GM21786 (cell line): ENCODE results near the gene ABCC5.
"Not testable (repeated sequence)": the region's sequence is repeated elsewhere in the genome, so short reads cannot be mapped to it uniquely, and the experiment has no call there.

Experiments
- ATAC-seq: cut with Tn5 transposase; IDR thresholded peaks from one replicate; pipeline ENCODE4 v1.9.1; 2021; ENCODE audit not compliant: unreplicated experiment

The ABCC5 gene

GRCh38 chr3:184017672-184018423, at the start of gene ABCC5:
ABCC5 (minus strand) TSS chr3:184017884; CDS start chr3:184014392, 3,492 bp downstream.
- ATAC-seq = peak; percentile 97

- no peak for ATAC-seq
Measured at GRCh38 chr3:184066211-184066610, 48.5 kb upstream of the ABCC5 start.

- ATAC-seq = no peak
Measured at GRCh38 chr3:184062637-184063036, 45.0 kb upstream of the ABCC5 start.

- ATAC-seq = no peak
Measured at GRCh38 chr3:184059424-184059823, 41.7 kb upstream of the ABCC5 start.

- no peak for ATAC-seq
Measured at GRCh38 chr3:184058029-184058428, 40.3 kb upstream of the ABCC5 start.

GRCh38 chr3:184052767-184053166, 35.1 kb upstream of the ABCC5 start, which contains the start of gene HTR3C:
HTR3C (plus strand) TSS chr3:184053047; CDS start chr3:184053081, 34 bp downstream.
- ATAC-seq = no peak

GRCh38 chr3:184050217-184050847, 32.6 kb upstream of the ABCC5 start:
- ATAC-seq = no peak

- ATAC-seq = no peak
Measured at GRCh38 chr3:184045995-184046394, 28.3 kb upstream of the ABCC5 start.

- ATAC-seq = no peak
Measured at GRCh38 chr3:184042617-184043016, 24.9 kb upstream of the ABCC5 start.

- no peak for ATAC-seq
Measured at GRCh38 chr3:184040010-184040409, 22.3 kb upstream of the ABCC5 start.

GRCh38 chr3:184039414-184039813, 21.7 kb upstream of the ABCC5 start:
- no peak for ATAC-seq

GRCh38 chr3:184038307-184038706, 20.6 kb upstream of the ABCC5 start:
- not testable (repeated sequence) for ATAC-seq

GRCh38 chr3:184037816-184038215, 20.1 kb upstream of the ABCC5 start:
- no peak for ATAC-seq

- no peak for ATAC-seq
Measured at GRCh38 chr3:184031187-184031792, 13.6 kb upstream of the ABCC5 start, which contains the start of gene HTR3D. HTR3D (plus strand) TSS chr3:184031742; CDS start chr3:184031742, 0 bp downstream.

GRCh38 chr3:184030536-184030935, 12.9 kb upstream of the ABCC5 start:
- no peak for ATAC-seq

- no peak for ATAC-seq
Measured at GRCh38 chr3:184029443-184029842, 11.8 kb upstream of the ABCC5 start.

GRCh38 chr3:184028275-184028890, 10.7 kb upstream of the ABCC5 start:
- not testable (repeated sequence) for ATAC-seq

- ATAC-seq = not testable (repeated sequence)
Measured at GRCh38 chr3:184025256-184025655, 7.6 kb upstream of the ABCC5 start.

GRCh38 chr3:184022323-184022722, 4.6 kb upstream of the ABCC5 start:
- ATAC-seq = no peak

- no peak for ATAC-seq
Measured at GRCh38 chr3:184018424-184018973, 815 bp upstream of the ABCC5 start.
